A673 (cell line): Measurements from ENCODE around the gene WDR37. TPM values are rescaled to one million over a fixed set of nuclear protein-coding genes. Genes with fewer than 3 reads are reported as not detected.

Experiments used
- BruUV-seq: library from RNA; stranded (reverse); fragments of 400-500 nt; replicated peaks from 2 replicates; lab custom pipeline; 2021; lab: Mats Ljungman, UMichigan
- CTCF ChIA-PET: fragments of 300-600 bp; sonication (Branson Sonifier 250); formaldehyde crosslinking; loops from one replicate; lab custom pipeline; 2022; ENCODE audit warnings: antibody characterized with exemption; lab: Charles Lee
- POLR2A ChIA-PET: fragments of 300-600 bp; sonication (Branson Sonifier 250); formaldehyde crosslinking; loops from one replicate; lab custom pipeline; 2022; ENCODE audit warnings: antibody characterized with exemption; ENCODE audit not compliant: low non-redundant PET; lab: Charles Lee
- DNase-seq: peaks from one replicate; pipeline ENCODE4 v3.0.0-alpha.2; 2015; ENCODE audit warnings: low spot score
- H3K27ac ChIP-seq: fragments of 200-600 bp; sonication (generic); 2 replicates; pipeline ENCODE4 v1.5.1; 2016; ENCODE audit warnings: mixed run types, low read depth, mild to moderate bottlenecking, mixed read lengths, antibody characterized with exemption, low read length; ENCODE audit not compliant: poor library complexity, severe bottlenecking
- H3K27me3 ChIP-seq: fragments of 200-600 bp; sonication (generic); replicated peaks from 2 replicates; pipeline ENCODE4 v1.6.1; 2017; ENCODE audit warnings: mixed run types, low read depth, mild to moderate bottlenecking, mixed read lengths, antibody characterized with exemption, low read length; ENCODE audit not compliant: insufficient read depth, poor library complexity
- H3K36me3 ChIP-seq: fragments of 200-600 bp; sonication (generic); 2 replicates; pipeline ENCODE4 v1.6.1; 2016; ENCODE audit warnings: mixed run types, mild to moderate bottlenecking, mixed read lengths, antibody characterized with exemption, low read length; ENCODE audit not compliant: insufficient read depth, poor library complexity, severe bottlenecking
- H3K4me1 ChIP-seq: fragments of 200-600 bp; sonication (generic); 2 replicates; pipeline ENCODE4 v1.6.1; 2017; ENCODE audit warnings: mixed run types, mild to moderate bottlenecking, mixed read lengths, antibody characterized with exemption, low read length; ENCODE audit not compliant: insufficient read depth, poor library complexity, severe bottlenecking
- H3K4me3 ChIP-seq: fragments of 200-600 bp; sonication (generic); 2 replicates; pipeline ENCODE4 v1.5.1; 2016; ENCODE audit warnings: low read depth, mixed run types, mild to moderate bottlenecking, mixed read lengths, low read length; ENCODE audit not compliant: poor library complexity, severe bottlenecking
- H3K9me3 ChIP-seq: fragments of 200-600 bp; sonication (generic); 2 replicates; pipeline ENCODE4 v1.6.1; 2016; ENCODE audit warnings: mixed run types, low read depth, mild to moderate bottlenecking, mixed read lengths, antibody characterized with exemption, low read length; ENCODE audit not compliant: poor library complexity, severe bottlenecking
- EZH2 ChIP-seq: fragments of 200-600 bp; sonication (generic); IDR thresholded peaks from 2 replicates; pipeline ENCODE4 v1.6.1; 2017; ENCODE audit warnings: borderline replicate concordance, low read depth, mild to moderate bottlenecking, mixed read lengths, antibody characterized with exemption, low read length; ENCODE audit not compliant: poor library complexity, severe bottlenecking
- intact Hi-C: fragments of 100-400 bp; cut with micrococcal nuclease; formaldehyde crosslinking; loops from one replicate; pipeline ENCODE4 v1.10.0; 2022; ENCODE audit not compliant: unreplicated experiment
- total RNA-seq: library from RNA; stranded (reverse); gene quantifications from 2 replicates; pipeline ENCODE4 v1.2.3, GENCODE V29; 2021
- TF ChIP-seq, protein P1 (sequence below): fragments of 300-800, 200-600 bp; sonication (generic); conservative IDR thresholded peaks from 2 replicates; pipeline ENCODE4 v1.5.1; 2017; ENCODE audit warnings: low read depth, mild to moderate bottlenecking, antibody characterized with exemption, low read length, moderate library complexity, mixed read lengths

Gene WDR37
- total RNA-seq, 1 experiment from 2014 or later, result 12.6 TPM

GRCh38 chr10:1074748-1075308, 18.6 kb downstream of the WDR37 start:
- BruUV-seq, result no TSS peak
- DNase-seq, result peak; percentile 29
- Histone ChIP-seq H3K9me3 (no peaks in the 10 kb centered on the region), H3K27me3 (no peaks in the 10 kb centered on the region), H3K36me3 (peaks cover 6% of the 10 kb centered on the region), H3K4me1 (no peaks in the 10 kb centered on the region), H3K4me3 (no peak overlapping the region), H3K27ac (no peak overlapping the region)
- intact Hi-C loops, result no loop called here
- TF ChIP-seq, protein P1, sequence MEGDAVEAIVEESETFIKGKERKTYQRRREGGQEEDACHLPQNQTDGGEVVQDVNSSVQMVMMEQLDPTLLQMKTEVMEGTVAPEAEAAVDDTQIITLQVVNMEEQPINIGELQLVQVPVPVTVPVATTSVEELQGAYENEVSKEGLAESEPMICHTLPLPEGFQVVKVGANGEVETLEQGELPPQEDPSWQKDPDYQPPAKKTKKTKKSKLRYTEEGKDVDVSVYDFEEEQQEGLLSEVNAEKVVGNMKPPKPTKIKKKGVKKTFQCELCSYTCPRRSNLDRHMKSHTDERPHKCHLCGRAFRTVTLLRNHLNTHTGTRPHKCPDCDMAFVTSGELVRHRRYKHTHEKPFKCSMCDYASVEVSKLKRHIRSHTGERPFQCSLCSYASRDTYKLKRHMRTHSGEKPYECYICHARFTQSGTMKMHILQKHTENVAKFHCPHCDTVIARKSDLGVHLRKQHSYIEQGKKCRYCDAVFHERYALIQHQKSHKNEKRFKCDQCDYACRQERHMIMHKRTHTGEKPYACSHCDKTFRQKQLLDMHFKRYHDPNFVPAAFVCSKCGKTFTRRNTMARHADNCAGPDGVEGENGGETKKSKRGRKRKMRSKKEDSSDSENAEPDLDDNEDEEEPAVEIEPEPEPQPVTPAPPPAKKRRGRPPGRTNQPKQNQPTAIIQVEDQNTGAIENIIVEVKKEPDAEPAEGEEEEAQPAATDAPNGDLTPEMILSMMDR, result peak; percentile 43
- no peak for TF ChIP-seq EZH2
- CTCF ChIA-PET, result interaction anchor here (0.6 kb wide), 1 partner anchor 387 kb away, joined by 3 read pairs; no protein-coding TSS in a partner anchor
- POLR2A ChIA-PET, result no interaction called here

GRCh38 chr10:1078668-1079067, 22.5 kb downstream of the WDR37 start:
- TF ChIP-seq EZH2, result no peak
- TF ChIP-seq, protein P1, result no peak
- Histone ChIP-seq H3K36me3 (peaks cover 12% of the 10 kb centered on the region), H3K27ac (no peak overlapping the region), H3K4me3 (no peak overlapping the region), H3K4me1 (no peaks in the 10 kb centered on the region), H3K27me3 (no peaks in the 10 kb centered on the region), H3K9me3 (no peaks in the 10 kb centered on the region)
- ChIA-PET CTCF (no interaction called here), POLR2A (no interaction called here)
- intact Hi-C loops, result no loop called here
- no peak for DNase-seq
- no TSS peak for BruUV-seq

DNA sequence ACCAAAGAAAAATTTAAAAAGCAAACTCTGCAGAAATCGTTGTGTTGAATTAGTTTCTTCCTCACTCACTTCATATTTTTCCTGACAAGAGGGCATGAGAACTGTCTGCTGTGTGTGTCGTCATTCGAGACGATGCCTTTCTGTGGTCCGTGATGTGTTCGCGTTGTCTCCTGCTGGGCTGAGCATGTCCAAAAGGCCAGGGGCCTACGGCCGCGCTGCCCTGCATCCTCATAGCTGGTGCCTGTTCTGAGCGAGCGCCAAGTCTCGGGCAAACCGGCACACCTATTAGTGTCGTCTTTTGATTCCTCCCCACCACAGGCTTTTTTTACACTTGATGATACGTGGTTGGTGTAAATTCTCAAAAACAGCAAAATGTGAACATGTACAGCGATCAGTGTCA, 27.4 kb downstream of the WDR37 start:
- no peak for TF ChIP-seq EZH2
- TF ChIP-seq, protein P1, result no peak
- no TSS peak for BruUV-seq
- ChIA-PET POLR2A (no interaction called here), CTCF (no interaction called here)
- Histone ChIP-seq H3K36me3 (peaks cover 19% of the 10 kb centered on the region), H3K4me1 (no peaks in the 10 kb centered on the region), H3K9me3 (no peaks in the 10 kb centered on the region), H3K27ac (no peak overlapping the region), H3K4me3 (no peak overlapping the region), H3K27me3 (no peaks in the 10 kb centered on the region)
- intact Hi-C loops, result no loop called here
- DNase-seq, result no peak
